Measurements from ENCODE around the gene STS. TPM values are rescaled to one million over a fixed set of nuclear protein-coding genes. Genes with fewer than 3 reads are reported as not detected.
A peak's percentile ranks its signal among the peaks of the same experiment; 100 is the strongest.

STS gene
- total and polyA plus RNA-seq, 2 of the 8 experiments (the other 6 are each of a cell fraction or from before 2014, with no cell fraction given), result 0.67 to 1.5 TPM

- no peak overlapping the region for H2AFZ ChIP-seq (ENCODE audit: low read length)
- WGBS, 2 experiments (ENCODE audit: extremely low coverage in 1 of 2, insufficient coverage in 1 of 2, insufficient read length in 1 of 2, insufficient replicate concordance in 2 of 2, low coverage in 1 of 2, low lambda C conversion rate in 2 of 2, missing lambda C conversion rate in 1 of 2), result 81% methylated on average over 4 of the region's 7 CpGs; no CpG with 5 or more reads in 1 of the 2 experiments
- H3K23me2 ChIP-seq (ENCODE audit: low read depth, low read length), result no peaks in the 10 kb centered on the region
- H4K8ac ChIP-seq (ENCODE audit: extremely low read depth, insufficient read depth, low read length), result no peak overlapping the region
- no peak overlapping the region for H3K14ac ChIP-seq (ENCODE audit: insufficient read length)
- no peak overlapping the region for H2BK20ac ChIP-seq (ENCODE audit: low read length)
- no peaks in the 10 kb centered on the region for H3K9me3 ChIP-seq (ENCODE audit: insufficient read depth in 2 of 2, low read depth in 1 of 2, low read length in 1 of 2)
- H2BK120ac ChIP-seq (replicated peaks; ENCODE audit: low read depth, low read length), result no peak overlapping the region
- ChIA-PET CTCF (ENCODE audit: partially characterized antibody) (no interaction called here), POLR2A (ENCODE audit: partially characterized antibody) (no interaction called here)
- no peaks in the 10 kb centered on the region; a peak in 1 of 4 replicates for H3K79me2 ChIP-seq (ENCODE audit: control insufficient read depth in 1 of 2, insufficient read depth in 2 of 2, low read length in 2 of 2)
- H4K20me1 ChIP-seq (replicated peaks in 1 of 2; ENCODE audit: control insufficient read depth in 1 of 2, insufficient read depth in 2 of 2, low read length in 2 of 2), result no peaks in the 10 kb centered on the region
- H3K4me2 ChIP-seq (ENCODE audit: insufficient read depth in 1 of 2, low read depth in 2 of 2, low read length in 2 of 2), result no peak overlapping the region
- H3K4me3 ChIP-seq (ENCODE audit: extremely low read depth in 1 of 4, insufficient read depth in 2 of 4, low read depth in 3 of 4, low read length in 4 of 4), result no peak overlapping the region
- H3K27me3 ChIP-seq (replicated peaks in 1 of 4; ENCODE audit: control insufficient read depth in 3 of 4, extremely low read depth in 1 of 4, insufficient read depth in 3 of 4, low read length in 3 of 4), result no peaks in the 10 kb centered on the region
- peaks cover 0 to 6% (median 3%) of the 10 kb centered on the region in 4 experiments; a peak in 3 of 7 replicates for H3K4me1 ChIP-seq (replicated peaks in 1 of 4; ENCODE audit: control insufficient read depth in 3 of 4, insufficient read depth in 4 of 4, low read length in 3 of 4)
- H3K79me1 ChIP-seq (ENCODE audit: low read depth, low read length), result no peaks in the 10 kb centered on the region; the same call in 1 of the 2 replicates
- H3K27ac ChIP-seq (ENCODE audit: low read depth, low read length), result no peak overlapping the region
- H4K5ac ChIP-seq (ENCODE audit: insufficient read length, low read depth, low read length), result no peak overlapping the region
- no peak overlapping the region for H2AK5ac ChIP-seq (ENCODE audit: low read depth, low read length)
- FAIRE-seq (no peak), DNase-seq (ENCODE audit: low read depth in 1 of 2, low spot score in 2 of 2) (no peak)
- no peak overlapping the region for H2BK5ac ChIP-seq (ENCODE audit: low read depth, low read length)
- H3K9ac ChIP-seq (replicated peaks in 1 of 4; ENCODE audit: extremely low read depth in 1 of 4, low read depth in 3 of 4, low read length in 3 of 4), result no peak overlapping the region
- H3K36me3 ChIP-seq (ENCODE audit: control insufficient read depth in 2 of 4, insufficient read depth in 4 of 4, low read length in 3 of 4), result no peaks in the 10 kb centered on the region
- H2BK15ac ChIP-seq (ENCODE audit: low read length), result no peak overlapping the region
- H3K18ac ChIP-seq (ENCODE audit: extremely low read depth, low read length), result no peak overlapping the region
- H3K23ac ChIP-seq (ENCODE audit: insufficient read length), result no peak overlapping the region
- H4K91ac ChIP-seq (replicated peaks; ENCODE audit: insufficient read length, low read length), result peak overlapping the region; percentile 40
- H3K4ac ChIP-seq (replicated peaks; ENCODE audit: insufficient read length, low read depth, low read length), result no peak overlapping the region
- H3K56ac ChIP-seq (replicated peaks; ENCODE audit: insufficient read length, low read depth, low read length), result no peak overlapping the region
- H2BK12ac ChIP-seq (ENCODE audit: low read depth, low read length), result no peak overlapping the region
Observed at GRCh38 chrX:7119950-7120877, 27.3 kb upstream of the STS start.
